ENCODE results near the gene LSM3.
"Not testable (repeated sequence)": the region's sequence is repeated elsewhere in the genome, so short reads cannot be mapped to it uniquely, and the experiment has no call there.

DNA sequence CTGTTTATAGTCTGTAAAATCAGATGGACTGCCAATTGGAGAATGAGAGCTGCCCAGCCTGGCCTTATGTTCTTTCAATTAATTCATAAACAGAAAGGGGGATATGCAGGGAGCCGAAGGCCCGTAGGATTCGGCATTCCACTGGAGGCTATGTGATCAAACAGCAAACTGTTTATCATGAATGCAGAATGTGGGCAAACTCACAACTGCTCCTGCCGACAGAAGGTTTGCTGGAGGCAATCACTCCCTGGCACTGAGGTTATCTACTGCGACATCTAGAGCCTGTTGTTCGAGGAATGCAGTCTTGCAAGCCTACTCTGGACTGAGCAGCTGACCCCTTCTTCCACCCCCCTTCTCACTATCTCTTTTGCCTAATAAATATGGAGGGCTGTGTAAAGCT is 51.1 kb downstream of the LSM3 start:
- TF ChIP-seq, protein P1, sequence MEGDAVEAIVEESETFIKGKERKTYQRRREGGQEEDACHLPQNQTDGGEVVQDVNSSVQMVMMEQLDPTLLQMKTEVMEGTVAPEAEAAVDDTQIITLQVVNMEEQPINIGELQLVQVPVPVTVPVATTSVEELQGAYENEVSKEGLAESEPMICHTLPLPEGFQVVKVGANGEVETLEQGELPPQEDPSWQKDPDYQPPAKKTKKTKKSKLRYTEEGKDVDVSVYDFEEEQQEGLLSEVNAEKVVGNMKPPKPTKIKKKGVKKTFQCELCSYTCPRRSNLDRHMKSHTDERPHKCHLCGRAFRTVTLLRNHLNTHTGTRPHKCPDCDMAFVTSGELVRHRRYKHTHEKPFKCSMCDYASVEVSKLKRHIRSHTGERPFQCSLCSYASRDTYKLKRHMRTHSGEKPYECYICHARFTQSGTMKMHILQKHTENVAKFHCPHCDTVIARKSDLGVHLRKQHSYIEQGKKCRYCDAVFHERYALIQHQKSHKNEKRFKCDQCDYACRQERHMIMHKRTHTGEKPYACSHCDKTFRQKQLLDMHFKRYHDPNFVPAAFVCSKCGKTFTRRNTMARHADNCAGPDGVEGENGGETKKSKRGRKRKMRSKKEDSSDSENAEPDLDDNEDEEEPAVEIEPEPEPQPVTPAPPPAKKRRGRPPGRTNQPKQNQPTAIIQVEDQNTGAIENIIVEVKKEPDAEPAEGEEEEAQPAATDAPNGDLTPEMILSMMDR (IDR thresholded peaks at IDR 0.05) = not testable (repeated sequence)
- not testable (repeated sequence) for TF ChIP-seq POLR2A (IDR thresholded peaks at IDR 0.05)

Measured in adrenal gland (tissue), 5 donors.